GM19238 (cell line): Measurements from ENCODE around the gene SLCO2B1.

Experiments used
- DNase-seq: peaks from one replicate; pipeline ENCODE4 v3.0.0; 2011; ENCODE audit warnings: low spot score; ENCODE audit not compliant: insufficient read length

The SLCO2B1 gene

GRCh38 chr11:75214411-75214821 is 63.5 kb downstream of the SLCO2B1 start:
- peak; percentile 61 for DNase-seq

GRCh38 chr11:75214843-75215242 is 63.9 kb downstream of the SLCO2B1 start:
- no peak for DNase-seq

- no peak for DNase-seq
Measured at GRCh38 chr11:75219869-75220268, 69.0 kb downstream of the SLCO2B1 start.

GRCh38 chr11:75223954-75224643 is 73.2 kb downstream of the SLCO2B1 start:
- DNase-seq: no peak

GRCh38 chr11:75225794-75226193 is 74.9 kb downstream of the SLCO2B1 start:
- DNase-seq: no peak

GRCh38 chr11:75229466-75229865 is 78.6 kb downstream of the SLCO2B1 start:
- DNase-seq: no peak

GRCh38 chr11:75230621-75231020 is 79.7 kb downstream of the SLCO2B1 start:
- DNase-seq: no peak

GRCh38 chr11:75233754-75234172 is 82.9 kb downstream of the SLCO2B1 start:
- DNase-seq: no peak

GRCh38 chr11:75236062-75236461 is 85.2 kb downstream of the SLCO2B1 start:
- no peak for DNase-seq

- no peak for DNase-seq
Measured at GRCh38 chr11:75237050-75237449, 86.1 kb downstream of the SLCO2B1 start.

- DNase-seq: no peak
Measured at GRCh38 chr11:75238595-75239440, 87.9 kb downstream of the SLCO2B1 start.

GRCh38 chr11:75239531-75240290 is 88.8 kb downstream of the SLCO2B1 start:
- DNase-seq: no peak

- DNase-seq: no peak
Measured at GRCh38 chr11:75240311-75241035, 89.6 kb downstream of the SLCO2B1 start, which contains the start of gene TPBGL. TSS of gene TPBGL (plus strand) at chr11:75240774. CDS start at chr11:75241050, 276 bp downstream.

GRCh38 chr11:75241036-75241905 is 90.4 kb downstream of the SLCO2B1 start:
- DNase-seq: peak; percentile 97

- DNase-seq: no peak
Measured at GRCh38 chr11:75241906-75242644, 91.2 kb downstream of the SLCO2B1 start.

- DNase-seq: no peak
Measured at GRCh38 chr11:75242722-75243600, 92.1 kb downstream of the SLCO2B1 start.

GRCh38 chr11:75244052-75244814 is 93.3 kb downstream of the SLCO2B1 start:
- DNase-seq: no peak
